HG02938 (cell line): Measurements from ENCODE around the gene RBM33.
A peak's percentile ranks its signal among the peaks of the same experiment; 100 is the strongest.

Experiments
- ATAC-seq: cut with Tn5 transposase; IDR thresholded peaks from one replicate; pipeline ENCODE4 v1.9.1; 2021; ENCODE audit warnings: mild to moderate bottlenecking, moderate library complexity; ENCODE audit not compliant: unreplicated experiment

Gene RBM33

GRCh38 chr7:155804897-155805825, 160.7 kb downstream of the RBM33 start:
- peak; percentile 46 for ATAC-seq

GRCh38 chr7:155805826-155806095, 161.3 kb downstream of the RBM33 start:
- peak; percentile 4 for ATAC-seq

GRCh38 chr7:155806096-155806871, 161.8 kb downstream of the RBM33 start:
- no peak for ATAC-seq

GRCh38 chr7:155807065-155807671, 162.7 kb downstream of the RBM33 start:
- no peak for ATAC-seq

GRCh38 chr7:155807789-155808548, 163.5 kb downstream of the RBM33 start:
- no peak for ATAC-seq

GRCh38 chr7:155808549-155809331, 164.3 kb downstream of the RBM33 start:
- ATAC-seq, result no peak

- ATAC-seq, result no peak
Observed at GRCh38 chr7:155809332-155809946, 165.0 kb downstream of the RBM33 start.

GRCh38 chr7:155809947-155810769, 165.7 kb downstream of the RBM33 start:
- ATAC-seq, result no peak

- ATAC-seq, result no peak
Observed at GRCh38 chr7:155810770-155811559, 166.5 kb downstream of the RBM33 start.

- no peak for ATAC-seq
Observed at GRCh38 chr7:155811560-155811894, 167.1 kb downstream of the RBM33 start.

GRCh38 chr7:155811895-155812761, 167.7 kb downstream of the RBM33 start, which contains the start of gene SHH:
TSS of gene SHH (minus strand) at chr7:155812463. CDS start at chr7:155812122, 341 bp downstream.
- ATAC-seq, result no peak

GRCh38 chr7:155813125-155813524, 168.7 kb downstream of the RBM33 start:
- no peak for ATAC-seq

GRCh38 chr7:155813546-155814315, 169.3 kb downstream of the RBM33 start:
- ATAC-seq, result no peak

- no peak for ATAC-seq
Observed at GRCh38 chr7:155814316-155815276, 170.1 kb downstream of the RBM33 start.
